Measurements from ENCODE around the gene JADE1. TPM values are rescaled to one million over a fixed set of nuclear protein-coding genes. Genes with fewer than 3 reads are reported as not detected.
A peak's percentile ranks its signal among the peaks of the same experiment; 100 is the strongest.

Gene JADE1
- total and polyA plus RNA-seq, 7 donors: 1.8 to 45.1 (median 27.7) TPM

DNA sequence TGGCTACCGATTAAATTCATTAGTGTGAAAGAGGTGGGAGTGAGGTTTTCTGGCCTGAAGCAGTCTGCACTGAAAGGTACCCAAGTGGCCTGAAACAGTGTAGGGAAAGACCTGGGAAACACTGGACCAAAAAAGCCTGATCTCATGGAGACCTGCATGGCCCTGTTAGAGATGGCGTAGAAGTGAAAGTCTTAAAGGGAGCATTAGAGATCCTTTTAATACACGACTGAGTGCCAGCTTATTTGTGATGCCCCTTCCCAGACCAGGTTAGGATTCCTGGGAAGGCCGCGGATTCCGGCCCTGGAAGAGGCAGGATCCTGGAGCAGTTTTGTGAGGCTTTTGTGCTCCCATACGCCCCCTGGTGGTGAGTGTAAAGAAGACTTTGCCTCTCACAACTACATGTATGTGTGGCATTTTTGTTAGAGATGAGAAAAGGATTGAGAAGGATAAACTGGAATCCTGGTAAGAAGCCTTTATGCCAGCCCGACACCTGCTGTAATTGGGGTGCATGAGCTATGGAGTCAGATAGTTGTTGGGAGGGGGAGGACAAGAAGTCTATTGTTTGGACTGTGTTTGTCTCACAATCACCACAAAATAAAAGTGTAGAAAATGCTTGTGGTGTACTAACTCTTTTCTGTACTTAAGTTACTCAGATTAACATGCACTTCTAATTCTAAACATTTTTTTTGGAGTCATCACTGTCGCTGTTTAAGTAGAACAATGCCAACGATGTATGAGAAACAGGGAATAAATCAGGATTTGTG is 54.0 kb downstream of the JADE1 start:
- Histone ChIP-seq H3K4me1 (peaks cover 0 to 45% (median 37%) of the 10 kb centered on the region in 4 donors), H3K36me3 (peaks cover 16 to 68% (median 20%) of the 10 kb centered on the region in 4 donors), H3K4me3 (no peak overlapping the region), H3K27me3 (no peaks in the 10 kb centered on the region), H3K9me3 (no peaks in the 10 kb centered on the region), H3K27ac (no peak overlapping the region)
- intact Hi-C loops (cut with DNase I): loop anchor here (1.0 to 10.0 kb wide), 7 partner anchors 201 to 672 kb away; partner anchors contain the start of gene PGRMC2
- peak; percentile 88 for DNase-seq
- TF ChIP-seq EP300 (IDR thresholded peaks at IDR 0.05) (no peak), POLR2AphosphoS5 (IDR thresholded peaks at IDR 0.05) (peak in 2 of 4 donors; percentile 22), POLR2A (IDR thresholded peaks at IDR 0.05) (no peak)
- TF ChIP-seq, protein P1, sequence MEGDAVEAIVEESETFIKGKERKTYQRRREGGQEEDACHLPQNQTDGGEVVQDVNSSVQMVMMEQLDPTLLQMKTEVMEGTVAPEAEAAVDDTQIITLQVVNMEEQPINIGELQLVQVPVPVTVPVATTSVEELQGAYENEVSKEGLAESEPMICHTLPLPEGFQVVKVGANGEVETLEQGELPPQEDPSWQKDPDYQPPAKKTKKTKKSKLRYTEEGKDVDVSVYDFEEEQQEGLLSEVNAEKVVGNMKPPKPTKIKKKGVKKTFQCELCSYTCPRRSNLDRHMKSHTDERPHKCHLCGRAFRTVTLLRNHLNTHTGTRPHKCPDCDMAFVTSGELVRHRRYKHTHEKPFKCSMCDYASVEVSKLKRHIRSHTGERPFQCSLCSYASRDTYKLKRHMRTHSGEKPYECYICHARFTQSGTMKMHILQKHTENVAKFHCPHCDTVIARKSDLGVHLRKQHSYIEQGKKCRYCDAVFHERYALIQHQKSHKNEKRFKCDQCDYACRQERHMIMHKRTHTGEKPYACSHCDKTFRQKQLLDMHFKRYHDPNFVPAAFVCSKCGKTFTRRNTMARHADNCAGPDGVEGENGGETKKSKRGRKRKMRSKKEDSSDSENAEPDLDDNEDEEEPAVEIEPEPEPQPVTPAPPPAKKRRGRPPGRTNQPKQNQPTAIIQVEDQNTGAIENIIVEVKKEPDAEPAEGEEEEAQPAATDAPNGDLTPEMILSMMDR (IDR thresholded peaks at IDR 0.05): peak; percentile 50 to 91 (median 84)
- WGBS, 2 donors: 41 to 54% methylated on average over 10 of the region's 10 CpGs

DNA sequence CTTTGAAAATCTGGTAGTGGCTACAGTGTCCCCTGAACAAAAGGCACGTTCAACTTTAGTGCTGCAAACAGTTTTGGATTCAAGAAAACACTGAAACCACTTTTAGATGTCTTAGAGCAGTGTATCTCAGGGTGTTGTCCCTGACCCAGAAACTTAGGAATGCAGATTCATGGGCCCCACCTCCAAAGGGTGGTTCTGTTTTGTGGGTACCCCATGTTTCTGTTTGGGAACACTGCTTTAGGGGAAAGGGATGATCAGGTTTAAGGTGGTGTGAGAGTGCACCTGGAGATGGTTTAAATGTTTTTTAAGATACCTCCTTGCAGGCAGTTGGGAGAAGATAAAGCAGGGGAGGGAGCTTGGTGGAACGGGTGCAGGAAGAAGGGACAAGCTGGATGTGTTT is 55.6 kb downstream of the JADE1 start:
- H3K27ac ChIP-seq: no peak overlapping the region
- H3K4me1 ChIP-seq: peaks cover 0 to 29% (median 21%) of the 10 kb centered on the region in 4 donors
- H3K27me3 ChIP-seq: no peaks in the 10 kb centered on the region
- no peak for DNase-seq
- peaks cover 18 to 83% (median 24%) of the 10 kb centered on the region in 4 donors for H3K36me3 ChIP-seq
- TF ChIP-seq POLR2AphosphoS5 (IDR thresholded peaks at IDR 0.05) (no peak), POLR2A (IDR thresholded peaks at IDR 0.05) (no peak), EP300 (IDR thresholded peaks at IDR 0.05) (no peak)
- TF ChIP-seq, protein P1 (IDR thresholded peaks at IDR 0.05): no peak
- H3K9me3 ChIP-seq: no peaks in the 10 kb centered on the region
- no peak overlapping the region for H3K4me3 ChIP-seq
- intact Hi-C loops (cut with DNase I): loop anchor here (10.0 kb wide), 1 partner anchor 580 kb away; the partner anchor contains the start of gene PGRMC2
- 91 to 94% methylated on average over 2 of the region's 2 CpGs for WGBS, 2 donors

DNA sequence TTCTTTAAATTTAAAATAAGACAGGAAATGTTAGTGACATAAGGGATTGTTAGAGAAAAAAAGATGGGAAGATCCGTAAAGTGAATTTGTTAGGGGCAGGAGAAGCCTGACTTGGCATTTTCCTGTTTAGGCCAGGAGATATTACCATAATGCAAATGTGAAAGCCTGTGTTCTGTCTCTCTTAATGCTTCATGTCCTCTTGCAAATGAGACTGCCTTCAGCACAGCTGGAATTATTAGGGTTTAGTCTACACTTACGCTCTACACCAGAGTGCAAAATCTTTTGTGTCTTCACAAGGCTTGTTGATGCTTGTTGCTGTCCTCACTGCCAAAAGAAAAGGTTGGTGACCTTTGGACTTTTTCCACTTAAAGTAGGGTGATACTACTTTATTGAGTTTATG is 56.8 kb downstream of the JADE1 start:
- DNase-seq: no peak
- Histone ChIP-seq H3K9me3 (no peaks in the 10 kb centered on the region), H3K36me3 (peaks cover 19 to 83% (median 27%) of the 10 kb centered on the region in 4 donors), H3K4me1 (peaks cover 0 to 17% (median 10%) of the 10 kb centered on the region in 4 donors), H3K27me3 (no peaks in the 10 kb centered on the region), H3K4me3 (no peak overlapping the region), H3K27ac (no peak overlapping the region)
- TF ChIP-seq, protein P1 (IDR thresholded peaks at IDR 0.05): no peak
- TF ChIP-seq EP300 (IDR thresholded peaks at IDR 0.05) (no peak), POLR2A (IDR thresholded peaks at IDR 0.05) (no peak), POLR2AphosphoS5 (IDR thresholded peaks at IDR 0.05) (no peak)
- 95 to 98% methylated on average over 2 of the region's 2 CpGs for WGBS, 2 donors
- intact Hi-C loops (cut with DNase I): loop anchor here (10.0 kb wide), 1 partner anchor 581 kb away; the partner anchor contains the start of gene PGRMC2

DNA sequence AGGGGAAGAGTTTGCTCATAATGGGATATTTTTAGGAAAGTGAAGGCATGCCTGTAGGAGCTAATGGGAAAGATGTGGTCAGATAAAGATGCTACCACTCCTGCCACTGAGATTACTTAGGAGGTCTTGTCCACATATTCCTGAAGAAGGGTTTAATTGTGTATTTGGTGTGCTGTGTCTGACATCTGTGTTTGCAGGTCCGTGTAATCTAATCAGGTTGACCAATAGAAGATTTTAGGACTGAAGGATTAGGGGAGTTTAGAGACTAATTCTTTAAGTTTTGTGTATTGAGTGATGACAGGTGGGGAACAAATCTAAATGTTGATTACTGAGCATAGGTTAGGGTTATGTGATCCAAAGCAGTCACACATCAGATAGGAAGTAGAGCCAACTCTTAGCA is 57.2 kb downstream of the JADE1 start:
- Histone ChIP-seq H3K27me3 (no peaks in the 10 kb centered on the region), H3K4me3 (no peak overlapping the region), H3K4me1 (peaks cover 0 to 14% (median 9%) of the 10 kb centered on the region in 4 donors), H3K27ac (no peak overlapping the region), H3K36me3 (peaks cover 19 to 83% (median 28%) of the 10 kb centered on the region in 4 donors), H3K9me3 (no peaks in the 10 kb centered on the region)
- 83 to 92% methylated on average over 1 of the region's 1 CpG for WGBS, 2 donors
- no peak for DNase-seq
- TF ChIP-seq EP300 (IDR thresholded peaks at IDR 0.05): no peak
- no peak for TF ChIP-seq POLR2A (IDR thresholded peaks at IDR 0.05)
- TF ChIP-seq POLR2AphosphoS5 (IDR thresholded peaks at IDR 0.05): no peak
- TF ChIP-seq, protein P1 (IDR thresholded peaks at IDR 0.05): no peak
- intact Hi-C loops (cut with DNase I): loop anchor here (10.0 kb wide), 1 partner anchor 582 kb away; the partner anchor contains the start of gene PGRMC2

Data from sigmoid colon (tissue), 7 donors.